HG02571 (cell line): ENCODE measurements around the gene KPNB1.

Experiments
- ATAC-seq: cut with Tn5 transposase; IDR thresholded peaks from one replicate; pipeline ENCODE4 v1.9.1; 2021; ENCODE audit warnings: mild to moderate bottlenecking, moderate library complexity; ENCODE audit not compliant: unreplicated experiment

KPNB1 gene

GRCh38 chr17:47696717-47697642 is 47.3 kb downstream of the KPNB1 start:
- ATAC-seq, result no peak

- no peak for ATAC-seq
These were observed 48.4 kb downstream of the KPNB1 start for GRCh38 chr17:47697906-47698711.

- ATAC-seq, result no peak
These were observed 49.2 kb downstream of the KPNB1 start for GRCh38 chr17:47698749-47699535.

GRCh38 chr17:47699536-47699840 is 49.8 kb downstream of the KPNB1 start:
- no peak for ATAC-seq

- ATAC-seq, result no peak
These were observed 51.0 kb downstream of the KPNB1 start for GRCh38 chr17:47700471-47701449.

- no peak for ATAC-seq
These were observed 51.9 kb downstream of the KPNB1 start for GRCh38 chr17:47701608-47702007.

GRCh38 chr17:47702391-47702995 is 52.8 kb downstream of the KPNB1 start:
- ATAC-seq, result no peak

GRCh38 chr17:47703191-47703591 is 53.5 kb downstream of the KPNB1 start:
- ATAC-seq, result no peak

GRCh38 chr17:47703671-47704070 is 54.0 kb downstream of the KPNB1 start:
- no peak for ATAC-seq

GRCh38 chr17:47704116-47704515 is 54.4 kb downstream of the KPNB1 start:
- ATAC-seq, result no peak

GRCh38 chr17:47704736-47705135 is 55.0 kb downstream of the KPNB1 start:
- ATAC-seq, result no peak

- ATAC-seq, result no peak
These were observed 56.1 kb downstream of the KPNB1 start for GRCh38 chr17:47705536-47706530.

GRCh38 chr17:47707056-47707804 is 57.5 kb downstream of the KPNB1 start:
- no peak for ATAC-seq

- no peak for ATAC-seq
These were observed 58.2 kb downstream of the KPNB1 start for GRCh38 chr17:47707884-47708283.

- no peak for ATAC-seq
These were observed 58.7 kb downstream of the KPNB1 start for GRCh38 chr17:47708312-47708863.

GRCh38 chr17:47708864-47709541 is 59.3 kb downstream of the KPNB1 start:
- ATAC-seq, result no peak

- no peak for ATAC-seq
These were observed 59.9 kb downstream of the KPNB1 start for GRCh38 chr17:47709594-47709993.
